Measurements from ENCODE around the gene KLK10.

DNA sequence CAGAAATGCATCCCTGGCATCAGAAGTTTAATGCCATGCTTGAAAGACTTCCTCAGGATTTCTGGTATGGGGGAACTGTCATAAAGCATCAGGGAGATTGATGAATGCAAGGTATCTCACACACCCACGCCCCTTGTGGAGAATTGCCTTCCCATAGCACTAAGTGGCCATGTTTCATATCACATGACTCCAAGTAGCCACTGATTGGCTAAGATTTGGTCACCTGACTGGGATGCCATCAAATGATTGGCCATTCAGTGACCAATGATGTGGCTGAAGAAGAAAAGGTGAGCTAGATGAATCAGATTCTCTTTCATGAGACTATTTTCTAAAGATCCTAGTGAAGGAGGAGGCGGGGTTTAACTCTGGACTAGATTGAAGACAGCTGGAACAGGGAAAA, 25.4 kb downstream of the KLK10 start:
- TF ChIP-seq NFIC (IDR thresholded peaks at IDR 0.05; ENCODE audit: borderline replicate concordance), result no peak
- 0 out of 2 replicates have a peak, but pooled peaks have one; percentile 34 for TF ChIP-seq YY1 (IDR thresholded peaks at IDR 0.05; ENCODE audit: low read depth)
- TF ChIP-seq, protein P1, sequence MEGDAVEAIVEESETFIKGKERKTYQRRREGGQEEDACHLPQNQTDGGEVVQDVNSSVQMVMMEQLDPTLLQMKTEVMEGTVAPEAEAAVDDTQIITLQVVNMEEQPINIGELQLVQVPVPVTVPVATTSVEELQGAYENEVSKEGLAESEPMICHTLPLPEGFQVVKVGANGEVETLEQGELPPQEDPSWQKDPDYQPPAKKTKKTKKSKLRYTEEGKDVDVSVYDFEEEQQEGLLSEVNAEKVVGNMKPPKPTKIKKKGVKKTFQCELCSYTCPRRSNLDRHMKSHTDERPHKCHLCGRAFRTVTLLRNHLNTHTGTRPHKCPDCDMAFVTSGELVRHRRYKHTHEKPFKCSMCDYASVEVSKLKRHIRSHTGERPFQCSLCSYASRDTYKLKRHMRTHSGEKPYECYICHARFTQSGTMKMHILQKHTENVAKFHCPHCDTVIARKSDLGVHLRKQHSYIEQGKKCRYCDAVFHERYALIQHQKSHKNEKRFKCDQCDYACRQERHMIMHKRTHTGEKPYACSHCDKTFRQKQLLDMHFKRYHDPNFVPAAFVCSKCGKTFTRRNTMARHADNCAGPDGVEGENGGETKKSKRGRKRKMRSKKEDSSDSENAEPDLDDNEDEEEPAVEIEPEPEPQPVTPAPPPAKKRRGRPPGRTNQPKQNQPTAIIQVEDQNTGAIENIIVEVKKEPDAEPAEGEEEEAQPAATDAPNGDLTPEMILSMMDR (IDR thresholded peaks at IDR 0.05), result no peak
- TF ChIP-seq MXI1 (IDR thresholded peaks at IDR 0.05; ENCODE audit: low read depth, low read length), result no peak
- TF ChIP-seq, protein P2, sequence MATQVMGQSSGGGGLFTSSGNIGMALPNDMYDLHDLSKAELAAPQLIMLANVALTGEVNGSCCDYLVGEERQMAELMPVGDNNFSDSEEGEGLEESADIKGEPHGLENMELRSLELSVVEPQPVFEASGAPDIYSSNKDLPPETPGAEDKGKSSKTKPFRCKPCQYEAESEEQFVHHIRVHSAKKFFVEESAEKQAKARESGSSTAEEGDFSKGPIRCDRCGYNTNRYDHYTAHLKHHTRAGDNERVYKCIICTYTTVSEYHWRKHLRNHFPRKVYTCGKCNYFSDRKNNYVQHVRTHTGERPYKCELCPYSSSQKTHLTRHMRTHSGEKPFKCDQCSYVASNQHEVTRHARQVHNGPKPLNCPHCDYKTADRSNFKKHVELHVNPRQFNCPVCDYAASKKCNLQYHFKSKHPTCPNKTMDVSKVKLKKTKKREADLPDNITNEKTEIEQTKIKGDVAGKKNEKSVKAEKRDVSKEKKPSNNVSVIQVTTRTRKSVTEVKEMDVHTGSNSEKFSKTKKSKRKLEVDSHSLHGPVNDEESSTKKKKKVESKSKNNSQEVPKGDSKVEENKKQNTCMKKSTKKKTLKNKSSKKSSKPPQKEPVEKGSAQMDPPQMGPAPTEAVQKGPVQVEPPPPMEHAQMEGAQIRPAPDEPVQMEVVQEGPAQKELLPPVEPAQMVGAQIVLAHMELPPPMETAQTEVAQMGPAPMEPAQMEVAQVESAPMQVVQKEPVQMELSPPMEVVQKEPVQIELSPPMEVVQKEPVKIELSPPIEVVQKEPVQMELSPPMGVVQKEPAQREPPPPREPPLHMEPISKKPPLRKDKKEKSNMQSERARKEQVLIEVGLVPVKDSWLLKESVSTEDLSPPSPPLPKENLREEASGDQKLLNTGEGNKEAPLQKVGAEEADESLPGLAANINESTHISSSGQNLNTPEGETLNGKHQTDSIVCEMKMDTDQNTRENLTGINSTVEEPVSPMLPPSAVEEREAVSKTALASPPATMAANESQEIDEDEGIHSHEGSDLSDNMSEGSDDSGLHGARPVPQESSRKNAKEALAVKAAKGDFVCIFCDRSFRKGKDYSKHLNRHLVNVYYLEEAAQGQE (IDR thresholded peaks at IDR 0.05; ENCODE audit: low read depth, low read length), result no peak
- TF ChIP-seq, protein P3, sequence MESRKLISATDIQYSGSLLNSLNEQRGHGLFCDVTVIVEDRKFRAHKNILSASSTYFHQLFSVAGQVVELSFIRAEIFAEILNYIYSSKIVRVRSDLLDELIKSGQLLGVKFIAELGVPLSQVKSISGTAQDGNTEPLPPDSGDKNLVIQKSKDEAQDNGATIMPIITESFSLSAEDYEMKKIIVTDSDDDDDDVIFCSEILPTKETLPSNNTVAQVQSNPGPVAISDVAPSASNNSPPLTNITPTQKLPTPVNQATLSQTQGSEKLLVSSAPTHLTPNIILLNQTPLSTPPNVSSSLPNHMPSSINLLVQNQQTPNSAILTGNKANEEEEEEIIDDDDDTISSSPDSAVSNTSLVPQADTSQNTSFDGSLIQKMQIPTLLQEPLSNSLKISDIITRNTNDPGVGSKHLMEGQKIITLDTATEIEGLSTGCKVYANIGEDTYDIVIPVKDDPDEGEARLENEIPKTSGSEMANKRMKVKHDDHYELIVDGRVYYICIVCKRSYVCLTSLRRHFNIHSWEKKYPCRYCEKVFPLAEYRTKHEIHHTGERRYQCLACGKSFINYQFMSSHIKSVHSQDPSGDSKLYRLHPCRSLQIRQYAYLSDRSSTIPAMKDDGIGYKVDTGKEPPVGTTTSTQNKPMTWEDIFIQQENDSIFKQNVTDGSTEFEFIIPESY (IDR thresholded peaks at IDR 0.05; ENCODE audit: borderline replicate concordance, low read depth), result no peak
